ACC112 (cell line): Measurements from ENCODE around the gene TM2D1.
A peak's percentile ranks its signal among the peaks of the same experiment; 100 is the strongest.
"Not testable (repeated sequence)": the region's sequence is repeated elsewhere in the genome, so short reads cannot be mapped to it uniquely, and the experiment has no call there.

ENCODE experiments used
- H2AFZ ChIP-seq: fragments of 200-600 bp; sonication (generic); one replicate; pipeline ENCODE4 v1.6.0; 2017; ENCODE audit warnings: antibody characterized with exemption, low read length; ENCODE audit not compliant: unreplicated experiment
- H3K27ac ChIP-seq: fragments of 200-600 bp; sonication (generic); 2 replicates; pipeline ENCODE4 v1.5.1; 2014; ENCODE audit warnings: low read depth, mild to moderate bottlenecking, antibody characterized with exemption, low read length, moderate library complexity
- H3K27me3 ChIP-seq: fragments of 200-600 bp; sonication (generic); 2 replicates; pipeline ENCODE4 v1.6.1; 2014; ENCODE audit warnings: mild to moderate bottlenecking, antibody characterized with exemption, low read length, moderate library complexity, mixed read lengths; ENCODE audit not compliant: insufficient read depth
- H3K36me3 ChIP-seq: fragments of 200-600 bp; sonication (generic); 2 replicates; pipeline ENCODE4 v1.6.1; 2016; ENCODE audit warnings: mild to moderate bottlenecking, antibody characterized with exemption, low read length, moderate library complexity, mixed read lengths; ENCODE audit not compliant: insufficient read depth
- H3K4me1 ChIP-seq: fragments of 200-600 bp; sonication (generic); one replicate; pipeline ENCODE4 v1.6.1; 2016; ENCODE audit warnings: low read length, mixed read lengths; ENCODE audit not compliant: insufficient read depth, unreplicated experiment, control insufficient read depth
- H3K4me3 ChIP-seq: fragments of 200-600 bp; sonication (generic); 2 replicates; pipeline ENCODE4 v1.5.1; 2014; ENCODE audit warnings: mild to moderate bottlenecking, low read depth, low read length
- H3K79me2 ChIP-seq: fragments of 200-600 bp; sonication (generic); one replicate; pipeline ENCODE4 v1.6.0; 2016; ENCODE audit warnings: low read length; ENCODE audit not compliant: control insufficient read depth, unreplicated experiment, insufficient read depth

Gene TM2D1

GRCh38 chr1:61743716-61744580 is 19.0 kb upstream of the TM2D1 start:
- Histone ChIP-seq H3K27ac (no peak overlapping the region), H3K79me2 (no peaks in the 10 kb centered on the region), H2AFZ (no peak overlapping the region), H3K4me1 (peaks cover 8% of the 10 kb centered on the region), H3K4me3 (peak overlapping the region; percentile 77; the same call in 1 of the 2 replicates), H3K27me3 (no peaks in the 10 kb centered on the region), H3K36me3 (no peaks in the 10 kb centered on the region)

- peaks cover 8% of the 10 kb centered on the region for H3K4me1 ChIP-seq
- H3K27me3 ChIP-seq = no peaks in the 10 kb centered on the region
- H3K27ac ChIP-seq = no peak overlapping the region
- H2AFZ ChIP-seq = peak overlapping the region; percentile 39
- H3K36me3 ChIP-seq = no peaks in the 10 kb centered on the region
- H3K79me2 ChIP-seq = no peaks in the 10 kb centered on the region
- peak overlapping the region; percentile 77 for H3K4me3 ChIP-seq
These were observed 18.4 kb upstream of the TM2D1 start for GRCh38 chr1:61743431-61743705.

GRCh38 chr1:61742620-61743430 is 17.9 kb upstream of the TM2D1 start:
- Histone ChIP-seq H3K27me3 (no peaks in the 10 kb centered on the region), H3K27ac (no peak overlapping the region), H3K36me3 (no peaks in the 10 kb centered on the region), H2AFZ (peak overlapping the region; percentile 39), H3K79me2 (no peaks in the 10 kb centered on the region), H3K4me3 (peak overlapping the region; percentile 77), H3K4me1 (peaks cover 8% of the 10 kb centered on the region)

GRCh38 chr1:61741711-61742619 is 17.0 kb upstream of the TM2D1 start, which contains the start of gene PATJ:
Gene PATJ, plus strand, starts transcription at chr1:61742480. Its CDS starts 20,413 bp downstream, at chr1:61762893.
- H3K27ac ChIP-seq = no peak within 1 kb of the TSS
- peak within 1 kb of the TSS; percentile 39 for H2AFZ ChIP-seq

GRCh38 chr1:61740751-61741700 is 16.1 kb upstream of the TM2D1 start:
- Histone ChIP-seq H2AFZ (no peak overlapping the region), H3K27me3 (no peaks in the 10 kb centered on the region), H3K27ac (no peak overlapping the region), H3K4me1 (no peaks in the 10 kb centered on the region), H3K4me3 (peak overlapping the region; percentile 77), H3K36me3 (no peaks in the 10 kb centered on the region), H3K79me2 (no peaks in the 10 kb centered on the region)

More at GRCh38 chr1:61741711-61742619, 17.0 kb upstream of the TM2D1 start, which contains the start of gene PATJ:
- peak within 1 kb of the TSS; percentile 77 for H3K4me3 ChIP-seq
- H3K27me3 ChIP-seq = no peaks in the 10 kb centered on the region
- peaks cover 7% of the 10 kb centered on the region for H3K4me1 ChIP-seq
- H3K79me2 ChIP-seq = no peaks in the 10 kb centered on the region
- no peaks in the 10 kb centered on the region for H3K36me3 ChIP-seq

- no peaks in the 10 kb centered on the region for H3K36me3 ChIP-seq
- no peaks in the 10 kb centered on the region for H3K4me1 ChIP-seq
- no peaks in the 10 kb centered on the region for H3K79me2 ChIP-seq
- no peaks in the 10 kb centered on the region for H3K27me3 ChIP-seq
- no peak overlapping the region for H3K4me3 ChIP-seq
- no peak overlapping the region for H2AFZ ChIP-seq
- no peak overlapping the region for H3K27ac ChIP-seq
These were observed 7.8 kb upstream of the TM2D1 start for GRCh38 chr1:61732726-61733125.

GRCh38 chr1:61730679-61731078 is 5.7 kb upstream of the TM2D1 start:
- not testable (repeated sequence) for H3K4me3 ChIP-seq, H3K4me1 ChIP-seq, H3K79me2 ChIP-seq, H3K36me3 ChIP-seq, H3K27me3 ChIP-seq, H2AFZ ChIP-seq, H3K27ac ChIP-seq

GRCh38 chr1:61727544-61727943 is 2.6 kb upstream of the TM2D1 start:
- Histone ChIP-seq H3K27ac (no peak overlapping the region), H3K4me1 (peaks cover 13% of the 10 kb centered on the region), H3K4me3 (no peak overlapping the region), H3K36me3 (no peaks in the 10 kb centered on the region), H2AFZ (no peak overlapping the region), H3K27me3 (no peaks in the 10 kb centered on the region), H3K79me2 (peaks cover 23% of the 10 kb centered on the region)

- Histone ChIP-seq H2AFZ (peak overlapping the region; percentile 94), H3K27ac (peak overlapping the region; percentile 70), H3K4me3 (peak overlapping the region; percentile 91), H3K79me2 (peaks cover 38% of the 10 kb centered on the region), H3K36me3 (no peaks in the 10 kb centered on the region), H3K4me1 (peaks cover 14% of the 10 kb centered on the region), H3K27me3 (no peaks in the 10 kb centered on the region)
These were observed 482 bp downstream of the TM2D1 start for GRCh38 chr1:61724506-61724812.
